Stomach (tissue), 4 donors: Measurements from ENCODE around the gene KCNQ1.

Experiments
- POLR2AphosphoS5 ChIP-seq, 3 donors: sonication (generic); formaldehyde crosslinking; IDR thresholded peaks; one replicate each; pipeline ENCODE4 v1.6.1; 2016; ENCODE audit warnings: antibody characterized with exemption in 3 of 3
- TF ChIP-seq, protein P1 (sequence below), 7 experiments: fragments of 450-650 bp in 4 of 7; fragments of 200-600 bp in 3 of 7; sonication (generic) in 3 of 7; IDR thresholded peaks; one replicate each; pipeline ENCODE4 v1.5.1; 2016 to 2019; ENCODE audit warnings: antibody characterized with exemption in 7 of 7, control low read depth in 2 of 7, mild to moderate bottlenecking in 1 of 7

DNA sequence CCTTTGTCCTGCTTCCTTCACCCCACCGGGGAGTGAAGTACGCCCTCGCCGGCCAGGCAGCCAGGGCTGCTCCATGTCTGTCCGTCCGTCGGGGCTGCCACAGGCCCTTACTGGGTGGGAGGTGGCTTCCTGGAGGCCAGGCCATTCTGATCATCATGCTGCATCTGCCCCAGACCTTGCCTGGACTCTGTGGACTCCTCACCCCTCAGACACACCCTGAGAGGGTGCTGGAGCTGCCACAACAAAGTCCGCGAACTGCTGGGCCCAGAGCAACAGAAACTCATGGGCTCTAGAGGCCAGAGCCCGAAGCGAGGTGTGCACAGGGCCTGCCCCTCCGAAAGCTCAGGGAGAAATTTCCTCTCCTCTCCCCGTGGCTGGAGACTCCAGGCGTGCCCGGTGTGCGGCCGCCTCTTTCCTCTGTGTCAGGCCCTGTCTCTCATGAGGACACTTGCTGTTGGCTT lies 130.8 kb downstream of the KCNQ1 start:
- no peak for TF ChIP-seq POLR2AphosphoS5 (IDR thresholded peaks at IDR 0.05)
- TF ChIP-seq, protein P1, sequence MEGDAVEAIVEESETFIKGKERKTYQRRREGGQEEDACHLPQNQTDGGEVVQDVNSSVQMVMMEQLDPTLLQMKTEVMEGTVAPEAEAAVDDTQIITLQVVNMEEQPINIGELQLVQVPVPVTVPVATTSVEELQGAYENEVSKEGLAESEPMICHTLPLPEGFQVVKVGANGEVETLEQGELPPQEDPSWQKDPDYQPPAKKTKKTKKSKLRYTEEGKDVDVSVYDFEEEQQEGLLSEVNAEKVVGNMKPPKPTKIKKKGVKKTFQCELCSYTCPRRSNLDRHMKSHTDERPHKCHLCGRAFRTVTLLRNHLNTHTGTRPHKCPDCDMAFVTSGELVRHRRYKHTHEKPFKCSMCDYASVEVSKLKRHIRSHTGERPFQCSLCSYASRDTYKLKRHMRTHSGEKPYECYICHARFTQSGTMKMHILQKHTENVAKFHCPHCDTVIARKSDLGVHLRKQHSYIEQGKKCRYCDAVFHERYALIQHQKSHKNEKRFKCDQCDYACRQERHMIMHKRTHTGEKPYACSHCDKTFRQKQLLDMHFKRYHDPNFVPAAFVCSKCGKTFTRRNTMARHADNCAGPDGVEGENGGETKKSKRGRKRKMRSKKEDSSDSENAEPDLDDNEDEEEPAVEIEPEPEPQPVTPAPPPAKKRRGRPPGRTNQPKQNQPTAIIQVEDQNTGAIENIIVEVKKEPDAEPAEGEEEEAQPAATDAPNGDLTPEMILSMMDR (IDR thresholded peaks at IDR 0.05): no peak
